Stomach (tissue), 4 donors: ENCODE data around the gene FRG2B.

Experiments
- CTCF ChIP-seq, 7 experiments: fragments of 450-650 bp in 4 of 7; fragments of 200-600 bp in 3 of 7; sonication (generic) in 3 of 7; IDR thresholded peaks; one replicate each; pipeline ENCODE4 v1.5.1; 2016 to 2019; ENCODE audit warnings: antibody characterized with exemption in 7 of 7, control low read depth in 2 of 7, mild to moderate bottlenecking in 1 of 7
- POLR2A ChIP-seq, 4 donors: fragments of 450-650 bp; IDR thresholded peaks; one replicate each; pipeline ENCODE4 v1.6.1; 2016; ENCODE audit warnings: antibody characterized with exemption in 4 of 4, control low read depth in 2 of 4, mild to moderate bottlenecking in 1 of 4, moderate library complexity in 1 of 4

DNA sequence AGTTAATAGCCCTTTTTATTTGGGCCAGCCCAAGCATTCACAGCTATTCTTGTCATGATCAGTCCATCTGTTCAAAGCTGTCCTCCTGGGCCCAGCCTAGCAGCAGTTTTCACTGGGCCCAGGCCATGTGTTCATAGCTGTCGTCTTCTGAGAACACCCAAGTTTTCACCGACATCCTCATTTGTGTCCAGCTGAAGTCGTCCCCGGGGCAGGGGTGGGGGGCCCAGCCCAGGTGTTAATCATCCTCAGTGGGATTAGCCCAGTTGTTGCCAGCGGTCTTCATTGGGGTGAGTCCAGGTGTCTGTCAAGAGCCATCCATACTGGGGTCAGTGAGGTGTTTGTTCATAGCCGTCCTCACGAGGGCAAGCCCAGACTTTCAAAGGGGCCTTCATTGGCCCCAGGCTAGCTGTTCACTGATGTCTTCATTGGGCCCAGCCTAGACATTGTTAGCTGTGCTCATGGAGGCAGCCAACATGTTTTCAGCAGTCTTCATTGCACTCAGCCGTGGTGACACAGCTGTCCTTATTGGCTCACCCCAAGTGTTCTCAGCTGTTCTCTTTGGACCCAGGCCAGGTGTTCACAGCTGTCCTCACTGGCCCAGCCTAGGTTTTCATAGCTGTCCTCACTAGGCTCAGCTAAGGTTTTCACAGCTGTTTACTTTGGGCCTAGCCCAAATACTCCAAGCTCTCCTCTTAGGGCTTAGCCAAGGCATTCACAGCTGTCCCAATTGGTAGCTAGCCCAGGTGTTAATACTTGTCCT is 10.0 kb downstream of the FRG2B start:
- no peak for TF ChIP-seq CTCF (IDR thresholded peaks at IDR 0.05)
- no peak for TF ChIP-seq POLR2A (IDR thresholded peaks at IDR 0.05)
